A549 (cell line): ENCODE data around the gene ZNF615. TPM values are rescaled to one million over a fixed set of nuclear protein-coding genes. Genes with fewer than 3 reads are reported as not detected.

Experiments used
- ATAC-seq, 2 experiments: fragments of 200-7000 bp in 1 of 2; fragments of >200 bp in 1 of 2; cut with Nextera tagmentation in 1 of 2; cut with Tn5 transposase in 1 of 2; 3 replicates each; pipeline versions ENCODE4 v1.8.0 to v1.9.1; 2018 to 2020; ENCODE audit warnings: mild to moderate bottlenecking in 1 of 2, moderate library complexity in 1 of 2
- CTCF ChIA-PET: fragments of 300-600 bp; sonication (Branson Sonifier 250); formaldehyde crosslinking; extraction: SDS; loops from one replicate; lab custom pipeline; 2021; ENCODE audit warnings: antibody characterized with exemption, inconsistent platforms; lab: Yijun Ruan, JAX
- POLR2A ChIA-PET: fragments of 350-600 bp; formaldehyde crosslinking; extraction: SDS; loops from one replicate; lab custom pipeline; 2021; ENCODE audit warnings: antibody characterized with exemption, inconsistent platforms; lab: Yijun Ruan, JAX
- DNase-seq, 2 experiments: peaks; one replicate each; pipeline versions ENCODE4 v3.0.0 to v3.0.0-alpha.2; 2011 to 2016; ENCODE audit warnings: low read depth in 1 of 2, low spot score in 1 of 2
- FAIRE-seq: peaks from 2 replicates; lab custom pipeline; 2011; peaks lifted over from hg19 to GRCh38; lab: Jason Lieb, UNC
- H3K27ac ChIP-seq, 2 experiments: fragments of >200 bp; sonication (Bioruptor Twin); formaldehyde crosslinking; 3 replicates each; pipeline ENCODE4 v1.5.1; 2016 to 2017
- H3K4me1 ChIP-seq: fragments of >200 bp; sonication (Bioruptor Twin); formaldehyde crosslinking; 3 replicates; pipeline ENCODE4 v1.6.1; 2016
- H3K4me2 ChIP-seq: fragments of >200 bp; sonication (Bioruptor Twin); formaldehyde crosslinking; 3 replicates; pipeline ENCODE4 v1.6.1; 2016
- H3K4me3 ChIP-seq: fragments of >200 bp; sonication (Bioruptor Twin); formaldehyde crosslinking; 3 replicates; pipeline ENCODE4 v1.5.1; 2016
- H3K9me3 ChIP-seq: fragments of >200 bp; sonication (Bioruptor Twin); formaldehyde crosslinking; 3 replicates; pipeline ENCODE4 v1.6.1; 2016
- ATOH8 ChIP-seq: fragments of 250-450 bp; sonication (Bioruptor Pico); IDR thresholded peaks from 2 replicates; pipeline ENCODE4 v1.5.0; 2020; ENCODE audit warnings: low read depth, mild to moderate bottlenecking, moderate library complexity
- BHLHE40 ChIP-seq: IDR thresholded peaks from 2 replicates; pipeline ENCODE4 v1.6.1; 2012; ENCODE audit warnings: low read depth, low read length, inconsistent platforms
- CEBPB ChIP-seq, 2 experiments: fragments of >200 bp in 1 of 2; sonication (Bioruptor Twin) in 1 of 2; formaldehyde crosslinking in 1 of 2; IDR thresholded peaks; 2 replicates each; pipeline ENCODE4 v1.6.1; 2012 to 2016
- CTCF ChIP-seq: fragments of >200 bp; sonication (Bioruptor Twin); formaldehyde crosslinking; IDR thresholded peaks from 3 replicates; pipeline ENCODE4 v1.5.1; 2016
- EHMT2 ChIP-seq: fragments of 200-600 bp; sonication (generic); IDR thresholded peaks from 2 replicates; pipeline ENCODE4 v1.6.1; 2016; ENCODE audit warnings: antibody characterized with exemption, low read depth, mild to moderate bottlenecking, moderate library complexity
- ELK1 ChIP-seq: fragments of 150-350 bp; IDR thresholded peaks from 2 replicates; pipeline ENCODE4 v1.6.1; 2014; ENCODE audit warnings: low read depth, mild to moderate bottlenecking, low read length
- EP300 ChIP-seq, 2 experiments: fragments of >200 bp; sonication (Bioruptor Twin); formaldehyde crosslinking; IDR thresholded peaks; 2 replicates in 1 of 2; 3 replicates in 1 of 2; pipeline ENCODE4 v1.6.1; 2016 to 2017
- ESRRA ChIP-seq: fragments of 150-350 bp; IDR thresholded peaks from 2 replicates; pipeline ENCODE4 v1.6.1; 2014; ENCODE audit warnings: mild to moderate bottlenecking, low read length, borderline replicate concordance
- FOSL2 ChIP-seq, 2 experiments: fragments of 450-650 bp in 1 of 2; fragments of >200 bp in 1 of 2; sonication (Bioruptor Twin) in 1 of 2; formaldehyde crosslinking; IDR thresholded peaks; 2 replicates each; pipeline versions ENCODE4 v1.5.0 to v1.6.1; 2016 to 2020; ENCODE audit warnings: mild to moderate bottlenecking in 1 of 2, moderate library complexity in 1 of 2
- HES2 ChIP-seq: fragments of >200 bp; sonication (Bioruptor Twin); formaldehyde crosslinking; IDR thresholded peaks from 2 replicates; pipeline ENCODE4 v1.6.1; 2016
- HMGXB4 ChIP-seq: fragments of 250-450 bp; sonication (Bioruptor Pico); IDR thresholded peaks from 2 replicates; pipeline ENCODE4 v1.5.0; 2021; ENCODE audit warnings: mild to moderate bottlenecking, moderate library complexity, borderline replicate concordance
- JUN ChIP-seq, 2 experiments: fragments of >200 bp; sonication (Bioruptor Twin); formaldehyde crosslinking; IDR thresholded peaks; 2 replicates in 1 of 2; 3 replicates in 1 of 2; pipeline ENCODE4 v1.6.1; 2016 to 2017
- MAFK ChIP-seq: fragments of 450-650 bp; IDR thresholded peaks from 2 replicates; pipeline ENCODE4 v1.6.1; 2014; ENCODE audit not compliant: partially characterized antibody
- MAX ChIP-seq: IDR thresholded peaks from 2 replicates; pipeline ENCODE4 v1.6.1; 2012
- MYC ChIP-seq: IDR thresholded peaks from 2 replicates; pipeline ENCODE4 v1.6.1; 2012; ENCODE audit warnings: mild to moderate bottlenecking, inconsistent platforms, low read length, improper control_type of control experiment, borderline replicate concordance
- PBX3 ChIP-seq: IDR thresholded peaks from 2 replicates; pipeline ENCODE4 v1.6.1; 2012
- PHF8 ChIP-seq: fragments of 200-600 bp; sonication (generic); IDR thresholded peaks from 2 replicates; pipeline ENCODE4 v1.6.1; 2016; ENCODE audit warnings: low read depth, mild to moderate bottlenecking, antibody characterized with exemption, moderate library complexity, borderline replicate concordance
- POLR2A ChIP-seq: IDR thresholded peaks from 2 replicates; pipeline ENCODE4 v1.6.1; 2012; ENCODE audit warnings: mild to moderate bottlenecking, low read length
- POLR2AphosphoS2 ChIP-seq: conservative IDR thresholded peaks from 2 replicates; pipeline ENCODE4 v1.6.1; 2012; ENCODE audit warnings: low read length, improper control_type of control experiment, inconsistent platforms
- RAD21 ChIP-seq, 2 experiments: fragments of >200 bp in 1 of 2; sonication (Bioruptor Twin) in 1 of 2; formaldehyde crosslinking in 1 of 2; IDR thresholded peaks in 1 of 2; conservative IDR thresholded peaks in 1 of 2; 2 replicates in 1 of 2; 3 replicates in 1 of 2; pipeline ENCODE4 v1.6.1; 2012 to 2018; ENCODE audit warnings: inconsistent platforms in 1 of 2
- RARB ChIP-seq: fragments of 250-450 bp; sonication (Bioruptor Pico); IDR thresholded peaks from 2 replicates; pipeline ENCODE4 v1.8.0; 2021; ENCODE audit warnings: mild to moderate bottlenecking, moderate library complexity
- RCOR1 ChIP-seq: fragments of 150-350 bp; IDR thresholded peaks from 2 replicates; pipeline ENCODE4 v1.6.1; 2014; ENCODE audit warnings: antibody characterized with exemption, low read length, low read depth
- RFX5 ChIP-seq: fragments of 450-650 bp; IDR thresholded peaks from 2 replicates; pipeline ENCODE4 v1.7.1; 2014; ENCODE audit warnings: antibody characterized with exemption, mild to moderate bottlenecking, moderate library complexity
- TFCP2L1 ChIP-seq: fragments of 250-450 bp; sonication (Bioruptor Pico); IDR thresholded peaks from 2 replicates; pipeline ENCODE4 v1.5.0; 2021; ENCODE audit warnings: mild to moderate bottlenecking
- ZFP36 ChIP-seq: fragments of 450-650 bp; IDR thresholded peaks from 2 replicates; pipeline ENCODE4 v1.6.1; 2014; ENCODE audit warnings: borderline replicate concordance; ENCODE audit not compliant: partially characterized antibody
- ZSCAN20 ChIP-seq: fragments of 250-450 bp; sonication (Bioruptor Pico); IDR thresholded peaks from 2 replicates; pipeline ENCODE4 v1.8.0; 2022; ENCODE audit warnings: mild to moderate bottlenecking, moderate library complexity
- WGBS: methylation state at CpG from one replicate; pipeline ENCODE4 v1.1.6; 2017; ENCODE audit errors: missing lambda C conversion rate; 5-methylcytosine and 5-hydroxymethylcytosine counted together
- polyA plus RNA-seq, 4 experiments: library from polyadenylated mRNA; depleted of rRNA in 3 of 4; stranded (reverse); fragments of >200 nt; fragmentation: RNase III in 1 of 4; extraction: RNeasy Plus Mini Kit Qiagen cat#74134 plus additional on column Dnase treatment in 1 of 4; gene quantifications; 2 replicates in 3 of 4; 3 replicates in 1 of 4; pipeline ENCODE4 v1.2.3, GENCODE V29; 2011 to 2017

ZNF615 gene
- polyA plus RNA-seq, 2 of the 4 experiments (the other 2 are of a cell fraction), result 7.5 to 9.4 TPM

GRCh38 chr19:51971624-51972023 is 36.4 kb downstream of the ZNF615 start:
- Histone ChIP-seq H3K27ac (no peak overlapping the region), H3K4me2 (no peak overlapping the region), H3K9me3 (peaks cover 96% of the 10 kb centered on the region), H3K4me3 (no peak overlapping the region), H3K4me1 (no peaks in the 10 kb centered on the region)
- ChIA-PET CTCF (no interaction called here), POLR2A (no interaction called here)
- DNase-seq (peak in 1 of 2 experiments; percentile 66), ATAC-seq (peak in 1 of 2 experiments; percentile 40; a peak in 1 of 6 replicates), FAIRE-seq (no peak)
- 51% methylated on average over 4 of the region's 4 CpGs for WGBS
- TF ChIP-seq MYC, result no peak
- TF ChIP-seq JUN (IDR thresholded peaks at IDR 0.05), result no peak
- no peak for TF ChIP-seq HMGXB4 (CRISPR knock-in tag)
- no peak for TF ChIP-seq MAFK
- no peak for TF ChIP-seq ZFP36
- TF ChIP-seq RCOR1, result no peak
- TF ChIP-seq RARB (CRISPR knock-in tag), result no peak

- FAIRE-seq (no peak), ATAC-seq (no peak), DNase-seq (no peak)
- ChIA-PET CTCF (no interaction called here), POLR2A (no interaction called here)
- 48% methylated on average over 1 of the region's 1 CpG for WGBS
- Histone ChIP-seq H3K27ac (no peak overlapping the region), H3K4me3 (no peak overlapping the region), H3K9me3 (peaks cover 96% of the 10 kb centered on the region), H3K4me1 (no peaks in the 10 kb centered on the region), H3K4me2 (no peak overlapping the region)
- no peak for TF ChIP-seq RFX5
- TF ChIP-seq ELK1, result no peak
- TF ChIP-seq ATOH8 (CRISPR knock-in tag), result no peak
- no peak for TF ChIP-seq POLR2A
- no peak for TF ChIP-seq ZFP36
Observed at GRCh38 chr19:51970718-51971117, 37.3 kb downstream of the ZNF615 start.

GRCh38 chr19:51965583-51965982 is 42.4 kb downstream of the ZNF615 start:
- no peak for ATAC-seq
- no peak for TF ChIP-seq JUN (IDR thresholded peaks at IDR 0.05)
- TF ChIP-seq EHMT2, result no peak
- TF ChIP-seq PBX3, result no peak
- no peak for TF ChIP-seq RFX5
- no peak for TF ChIP-seq PHF8
- no peak for TF ChIP-seq MAX
- no peak for TF ChIP-seq CEBPB (IDR thresholded peaks at IDR 0.05)
- no peak for TF ChIP-seq FOSL2 (IDR thresholded peaks at IDR 0.05)
- no peak for TF ChIP-seq FOSL2 (CRISPR knock-in tag; IDR thresholded peaks at IDR 0.05)
- TF ChIP-seq ESRRA, result no peak
- TF ChIP-seq RAD21 (conservative IDR thresholded peaks at IDR 0.05 in 1 of 2, IDR thresholded peaks at IDR 0.05 in 1 of 2), result no peak
- no peak for TF ChIP-seq POLR2AphosphoS2
- TF ChIP-seq EP300 (IDR thresholded peaks at IDR 0.05), result no peak
- TF ChIP-seq ATOH8 (CRISPR knock-in tag), result no peak
- no peak for TF ChIP-seq ZSCAN20 (CRISPR knock-in tag)
- TF ChIP-seq RCOR1, result no peak
- TF ChIP-seq TFCP2L1 (CRISPR knock-in tag), result no peak
- no peak for TF ChIP-seq BHLHE40
- TF ChIP-seq HES2, result no peak
- TF ChIP-seq CTCF, result no peak
- no peak overlapping the region for H3K4me3 ChIP-seq
- ChIA-PET CTCF (no interaction called here), POLR2A (no interaction called here)
- H3K4me2 ChIP-seq, result no peak overlapping the region
- H3K9me3 ChIP-seq, result peaks cover 99% of the 10 kb centered on the region
- no peaks in the 10 kb centered on the region for H3K4me1 ChIP-seq
- WGBS, result 76% methylated on average over 5 of the region's 5 CpGs
- no peak for DNase-seq
- no peak for FAIRE-seq
- H3K27ac ChIP-seq, result no peak overlapping the region
